ENCODE results near the gene CLEC2B.

- TF ChIP-seq, protein P1, sequence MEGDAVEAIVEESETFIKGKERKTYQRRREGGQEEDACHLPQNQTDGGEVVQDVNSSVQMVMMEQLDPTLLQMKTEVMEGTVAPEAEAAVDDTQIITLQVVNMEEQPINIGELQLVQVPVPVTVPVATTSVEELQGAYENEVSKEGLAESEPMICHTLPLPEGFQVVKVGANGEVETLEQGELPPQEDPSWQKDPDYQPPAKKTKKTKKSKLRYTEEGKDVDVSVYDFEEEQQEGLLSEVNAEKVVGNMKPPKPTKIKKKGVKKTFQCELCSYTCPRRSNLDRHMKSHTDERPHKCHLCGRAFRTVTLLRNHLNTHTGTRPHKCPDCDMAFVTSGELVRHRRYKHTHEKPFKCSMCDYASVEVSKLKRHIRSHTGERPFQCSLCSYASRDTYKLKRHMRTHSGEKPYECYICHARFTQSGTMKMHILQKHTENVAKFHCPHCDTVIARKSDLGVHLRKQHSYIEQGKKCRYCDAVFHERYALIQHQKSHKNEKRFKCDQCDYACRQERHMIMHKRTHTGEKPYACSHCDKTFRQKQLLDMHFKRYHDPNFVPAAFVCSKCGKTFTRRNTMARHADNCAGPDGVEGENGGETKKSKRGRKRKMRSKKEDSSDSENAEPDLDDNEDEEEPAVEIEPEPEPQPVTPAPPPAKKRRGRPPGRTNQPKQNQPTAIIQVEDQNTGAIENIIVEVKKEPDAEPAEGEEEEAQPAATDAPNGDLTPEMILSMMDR (IDR thresholded peaks at IDR 0.05), result no peak
- no peak for TF ChIP-seq ZFX (IDR thresholded peaks at IDR 0.05; ENCODE audit: borderline replicate concordance)
Measured at GRCh38 chr12:9881246-9881645, 12.1 kb upstream of the CLEC2B start, which contains the start of gene KLRF2.
